Measurements from ENCODE around the gene MTAP.

- no peak for TF ChIP-seq CTCF (IDR thresholded peaks at IDR 0.05; ENCODE audit: low read depth, low read length, poor library complexity, severe bottlenecking)
- TF ChIP-seq EZH2phosphoT487 (IDR thresholded peaks at IDR 0.05; ENCODE audit: borderline replicate concordance, low read length), result no peak
These were observed 35.1 kb downstream of the MTAP start for GRCh38 chr9:21837501-21837900.

Data from DOHH2 (cell line).